GM19239 (cell line): ENCODE measurements around the gene FAM20A.

Experiments used
- DNase-seq: peaks from one replicate; pipeline ENCODE4 v3.0.0; 2011; ENCODE audit warnings: low spot score; ENCODE audit not compliant: insufficient read length
- FAIRE-seq: peaks from 2 replicates; lab custom pipeline; 2011; peaks lifted over from hg19 to GRCh38; lab: Jason Lieb, UNC

Gene FAM20A

DNA sequence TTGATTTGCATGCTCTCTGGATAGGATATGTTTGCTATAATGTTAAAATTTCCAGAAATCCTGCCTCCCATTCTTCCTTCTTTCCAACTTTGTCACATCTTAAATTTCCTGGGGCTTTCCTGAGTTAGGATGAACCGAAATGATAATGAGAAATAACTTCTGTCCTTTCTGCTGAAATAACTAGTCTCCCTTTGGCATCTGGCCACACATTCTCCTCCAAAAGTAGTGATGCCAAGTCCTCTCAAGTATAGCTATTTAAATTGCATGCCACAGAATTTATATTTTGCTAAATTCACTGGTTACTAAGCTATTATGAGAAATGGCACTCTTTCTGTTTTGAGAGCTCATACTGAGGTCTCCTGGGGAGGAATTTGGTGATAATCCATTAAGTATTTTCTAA is 30.6 kb downstream of the FAM20A start:
- FAIRE-seq, result no peak
- no peak for DNase-seq

DNA sequence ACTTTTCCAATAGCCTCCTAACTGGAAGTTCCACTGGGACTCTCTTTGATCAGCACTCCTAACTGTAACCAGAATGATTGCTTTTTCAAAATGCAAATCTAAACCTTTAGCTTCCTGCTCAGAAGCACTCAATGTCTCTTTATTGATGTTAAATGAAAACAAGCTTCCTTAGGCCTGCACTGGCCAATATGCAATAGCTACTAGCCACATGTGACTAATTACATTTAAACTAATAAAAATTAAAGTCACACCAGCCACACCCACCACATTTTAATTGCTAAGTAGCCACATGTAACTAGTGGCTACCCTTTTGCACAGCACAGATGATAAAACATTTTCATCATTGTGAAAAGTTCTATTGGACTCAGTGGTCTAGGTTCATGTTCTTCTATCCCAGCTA is 31.8 kb downstream of the FAM20A start:
- DNase-seq (no peak), FAIRE-seq (no peak)

DNA sequence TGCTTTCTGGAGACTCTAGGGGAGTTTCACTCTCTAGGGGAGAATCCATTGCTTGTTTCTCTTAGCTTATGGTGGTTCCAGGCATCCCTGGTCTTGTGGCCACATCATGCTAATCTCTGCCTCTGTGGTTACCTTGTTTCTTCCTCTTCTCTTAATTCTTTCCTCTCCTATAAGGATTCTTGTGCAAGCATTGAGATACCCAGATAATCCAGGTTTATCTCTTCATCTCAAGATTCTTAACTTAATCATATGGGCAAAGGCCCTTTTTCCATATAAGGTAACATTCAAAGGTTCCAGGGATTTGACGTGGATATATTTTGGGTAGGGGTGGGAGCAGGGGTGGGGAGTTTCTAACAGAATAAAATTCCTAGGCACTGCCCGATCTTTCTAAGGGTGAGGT is 32.6 kb downstream of the FAM20A start:
- no peak for FAIRE-seq

DNA sequence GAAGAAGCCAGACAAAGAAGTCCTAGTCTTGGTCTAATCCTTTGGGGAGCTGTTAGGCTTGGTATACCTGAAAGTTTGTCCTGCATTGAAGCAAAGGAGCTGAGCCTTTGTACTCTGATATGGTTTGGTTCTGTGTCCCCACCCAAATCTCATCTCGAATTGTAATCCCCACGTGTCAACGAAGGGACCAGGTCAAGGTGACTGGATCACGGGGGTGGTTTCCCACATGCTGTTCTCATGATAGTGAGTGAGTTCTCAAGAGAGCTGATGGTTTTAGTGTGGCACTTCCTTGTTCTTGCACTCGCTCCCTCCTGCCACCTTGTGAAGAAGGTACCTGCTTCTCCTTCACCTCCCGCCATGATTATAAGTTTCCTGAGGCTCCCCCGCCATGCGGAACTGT is 33.6 kb downstream of the FAM20A start:
- FAIRE-seq (no peak), DNase-seq (no peak)

More for the DNA sequence above, 32.6 kb downstream of the FAM20A start:
- no peak for DNase-seq

DNA sequence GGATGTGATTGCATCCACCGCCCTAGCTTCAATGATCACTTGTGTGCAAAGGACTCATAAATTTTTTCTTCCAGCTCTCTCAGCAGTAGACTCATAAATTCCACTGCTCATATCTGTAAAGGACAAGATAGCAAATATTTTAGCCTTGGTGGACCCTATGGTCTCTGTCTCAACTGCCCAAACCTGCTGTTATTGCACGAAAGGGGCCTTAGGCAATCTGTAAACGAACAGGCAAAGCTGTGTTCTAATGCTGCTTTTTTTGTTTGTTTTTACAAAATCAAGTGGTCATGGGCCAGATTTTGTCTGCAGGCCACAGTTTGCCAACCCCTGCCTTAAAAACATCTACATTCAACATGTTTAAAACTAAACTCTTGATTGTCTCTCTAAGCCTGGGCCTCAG is 34.1 kb downstream of the FAM20A start:
- FAIRE-seq, result no peak
- no peak for DNase-seq

DNA sequence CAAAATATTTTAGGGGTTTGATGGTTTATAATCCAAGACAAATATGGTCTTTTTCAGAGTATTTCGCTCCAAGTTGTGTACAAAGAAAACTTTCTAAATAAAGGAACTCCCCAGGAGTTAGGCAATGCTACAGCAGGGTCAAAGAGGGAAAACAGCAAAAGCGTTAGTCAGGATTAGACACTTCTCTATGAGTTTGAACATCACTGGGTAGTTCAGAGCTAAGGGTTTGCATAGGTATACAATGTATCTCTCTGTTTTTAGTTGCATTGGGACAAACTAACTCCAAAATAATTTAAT is 34.8 kb downstream of the FAM20A start:
- FAIRE-seq (no peak), DNase-seq (no peak)

DNA sequence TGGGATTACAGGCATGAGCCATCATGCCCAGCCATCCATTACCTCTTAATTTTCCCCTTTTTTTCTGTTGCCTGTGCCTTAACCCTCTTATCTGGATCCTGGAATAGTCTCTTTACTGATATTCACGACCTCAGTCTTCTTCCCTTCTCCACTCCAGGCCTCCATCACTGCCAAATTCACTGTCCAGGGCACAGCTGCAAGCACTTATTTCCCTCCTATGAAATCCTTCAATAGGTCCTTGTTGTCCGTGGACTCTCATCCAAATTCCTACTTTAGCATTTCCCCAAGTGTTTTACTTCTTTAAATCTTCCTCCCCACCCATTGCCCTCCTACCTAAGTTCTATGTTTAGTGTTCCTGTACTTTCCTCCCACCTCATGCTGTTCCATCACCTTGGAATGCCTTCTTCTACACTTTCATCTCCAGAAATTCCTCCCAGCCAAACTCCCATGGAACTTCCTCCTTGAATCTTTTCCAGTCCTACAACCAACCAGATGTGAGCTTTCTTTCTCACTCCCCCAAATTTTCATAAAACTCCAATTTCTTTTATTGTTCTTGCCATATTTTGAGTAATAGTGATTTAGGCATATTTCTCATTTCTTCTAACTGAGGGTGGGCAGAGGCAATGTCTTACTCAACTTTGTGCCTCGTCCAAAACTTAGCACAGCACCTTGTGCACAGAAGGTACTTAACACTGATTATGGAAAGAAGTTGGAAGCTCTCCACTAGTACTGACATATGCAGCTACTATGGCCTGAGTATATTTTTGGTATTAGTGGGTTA is 35.3 kb downstream of the FAM20A start:
- no peak for DNase-seq
- no peak for FAIRE-seq

DNA sequence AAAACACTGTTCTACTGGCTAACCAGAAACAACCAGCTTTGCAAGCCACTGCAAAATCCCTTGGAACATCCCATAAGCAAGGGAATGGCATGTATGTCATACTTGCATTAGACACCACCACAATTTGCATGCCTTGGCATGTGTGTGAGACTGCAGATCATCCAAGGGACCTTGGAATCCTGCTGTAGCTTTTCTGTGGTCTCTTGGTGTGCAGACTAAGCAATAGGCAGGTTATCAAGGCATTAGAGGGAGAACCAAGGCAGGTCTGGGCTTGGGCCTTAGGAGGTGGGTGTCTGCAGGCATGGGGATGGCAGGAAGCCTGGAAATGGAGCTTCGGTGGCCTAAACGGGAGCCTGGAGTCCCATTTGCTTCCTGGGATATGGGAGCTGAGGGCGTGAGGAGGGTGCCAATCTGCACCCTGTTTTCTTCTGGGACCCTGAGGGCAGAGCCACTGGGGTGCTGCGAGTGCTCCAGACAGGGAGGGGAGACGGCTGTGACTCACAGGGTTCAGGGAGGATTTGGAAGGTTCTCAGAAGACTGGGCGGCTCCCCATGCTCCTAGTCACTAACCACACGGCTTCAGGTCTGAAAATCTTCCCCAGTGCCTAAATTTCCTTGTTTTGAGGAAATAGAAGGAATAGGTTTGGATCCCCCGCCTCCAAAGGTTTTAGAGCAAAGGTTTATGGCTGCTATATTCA is 36.6 kb downstream of the FAM20A start:
- no peak for FAIRE-seq
- DNase-seq, result no peak

DNA sequence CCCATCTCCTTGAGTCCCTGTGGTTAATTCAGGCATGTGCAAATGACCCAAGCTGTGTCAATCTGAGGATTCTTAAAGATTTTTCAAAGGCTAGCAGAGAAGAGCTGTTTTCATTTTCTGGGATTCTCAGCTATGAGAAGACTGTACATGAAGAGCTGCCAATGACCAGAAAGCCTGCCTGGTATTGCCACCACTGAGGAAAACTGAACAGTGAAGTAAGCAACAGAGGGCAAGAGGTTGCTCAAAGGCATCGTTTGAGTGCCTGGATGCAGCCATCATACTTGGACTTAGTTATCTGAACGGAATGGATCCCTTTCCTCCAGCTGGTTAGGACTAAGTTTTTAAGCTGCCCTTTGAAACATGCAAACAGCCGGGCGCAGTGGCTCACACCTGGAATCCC is 38.4 kb downstream of the FAM20A start:
- no peak for FAIRE-seq
- no peak for DNase-seq

DNA sequence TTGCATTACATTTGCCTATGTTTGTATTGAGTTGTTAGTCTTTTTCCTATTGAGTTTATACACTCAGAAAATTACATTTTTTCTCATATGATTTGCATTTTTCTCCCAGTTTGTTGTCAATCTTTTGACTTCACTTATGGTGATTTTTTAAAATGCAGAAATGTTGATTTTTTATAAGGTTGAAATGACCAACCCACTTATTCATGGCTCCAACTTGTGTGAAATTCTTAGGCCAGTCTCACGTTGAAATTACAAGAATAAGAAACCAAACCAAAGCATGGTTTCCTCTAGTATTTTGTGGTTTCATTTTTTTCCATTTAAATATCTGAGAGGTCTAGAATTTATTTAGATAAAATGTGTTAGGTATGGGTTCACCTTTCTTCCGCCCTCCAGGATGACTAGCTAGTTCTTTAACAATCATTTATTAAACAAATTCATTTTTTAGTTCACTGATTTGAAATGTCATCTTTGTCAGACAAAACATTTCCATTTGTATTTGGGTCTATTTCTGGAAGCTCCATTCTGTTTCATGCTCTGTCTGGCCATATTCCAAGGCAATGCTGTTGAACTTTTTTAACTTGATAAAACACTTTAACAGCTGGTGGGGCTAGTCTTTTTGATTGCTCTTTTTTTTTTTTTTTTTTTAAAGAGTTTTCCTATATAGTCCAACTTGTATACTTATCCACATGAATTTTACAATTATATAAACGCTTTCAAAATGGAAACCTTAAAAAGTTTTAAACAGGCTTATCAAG is 40.0 kb downstream of the FAM20A start:
- DNase-seq, result no peak
- FAIRE-seq, result no peak

DNA sequence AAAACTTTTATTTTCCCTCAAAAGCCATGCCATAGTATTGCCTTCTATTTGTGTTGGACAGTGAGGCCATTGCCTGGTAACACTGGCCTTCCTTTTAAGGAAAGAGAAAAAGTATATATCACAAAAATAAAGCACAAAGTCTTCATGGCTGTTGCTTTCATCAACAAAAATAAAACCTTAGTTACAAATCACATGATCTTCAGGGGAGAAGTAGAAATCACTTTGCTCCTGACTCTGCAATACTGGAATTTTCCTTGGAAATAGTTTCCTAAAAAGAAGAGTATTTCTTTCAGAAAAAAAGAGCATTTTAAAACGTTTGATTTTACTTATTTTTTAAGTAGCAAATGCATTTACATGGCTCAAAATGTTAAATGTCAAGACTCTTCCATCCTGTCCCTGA is 41.9 kb downstream of the FAM20A start:
- no peak for FAIRE-seq
- DNase-seq, result no peak

DNA sequence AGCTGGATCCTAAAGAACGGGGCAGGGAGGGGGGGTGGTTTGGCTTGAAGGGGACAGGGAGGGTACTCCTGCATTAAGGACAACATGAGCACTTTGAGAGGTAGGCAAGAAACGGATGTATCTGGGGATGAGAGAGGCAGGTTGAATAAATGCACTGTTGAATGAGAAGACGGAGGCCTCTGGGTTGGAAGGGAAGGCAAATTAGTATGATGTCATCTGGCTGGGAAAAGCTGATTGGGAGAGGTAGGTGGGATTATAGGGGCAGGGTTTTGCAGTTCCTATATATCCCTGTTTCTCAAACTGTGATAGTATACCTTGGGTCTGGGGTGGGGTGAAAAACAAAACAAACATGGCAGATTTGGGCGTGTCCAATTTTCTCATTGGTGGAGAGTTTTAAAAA is 44.6 kb downstream of the FAM20A start:
- no peak for DNase-seq
- FAIRE-seq, result no peak

DNA sequence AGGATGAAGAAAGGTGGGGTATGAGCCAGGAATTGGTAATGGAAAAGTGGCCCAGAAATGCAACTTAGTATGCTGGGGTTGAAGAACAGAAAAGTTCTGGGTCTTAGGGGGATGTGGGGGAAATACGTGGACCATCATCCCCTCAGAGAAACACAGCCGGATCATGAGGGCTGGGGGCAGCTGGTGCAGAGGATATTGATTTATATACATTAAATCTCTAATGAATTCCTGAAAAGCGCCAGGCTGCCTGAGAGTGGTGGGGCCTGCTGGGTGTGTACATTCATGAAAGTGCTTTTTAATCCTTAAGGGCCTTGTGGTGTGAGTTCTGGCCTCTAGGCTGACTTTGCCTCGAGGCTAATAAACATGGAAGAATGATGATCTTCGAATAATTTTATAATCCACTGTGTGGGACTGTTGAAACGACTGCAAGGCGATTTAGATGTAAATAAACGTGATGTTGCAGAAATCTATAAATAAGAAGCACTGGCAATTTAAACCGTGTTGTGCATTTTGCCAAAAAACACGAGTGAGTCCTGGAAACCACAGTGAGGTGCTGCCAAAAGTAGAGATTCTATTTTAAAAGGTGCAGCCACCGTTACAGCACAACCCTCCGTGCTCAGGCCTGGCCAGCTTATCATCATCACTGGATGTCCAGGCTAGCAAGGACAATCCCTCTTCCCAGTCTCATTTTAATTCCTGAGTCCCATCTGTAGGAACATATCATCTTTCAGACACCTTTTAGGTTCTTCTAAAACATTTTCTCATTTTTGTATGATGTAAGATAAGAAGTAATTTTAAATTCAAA is 56.9 kb downstream of the FAM20A start:
- no peak for DNase-seq
- no peak for FAIRE-seq

DNA sequence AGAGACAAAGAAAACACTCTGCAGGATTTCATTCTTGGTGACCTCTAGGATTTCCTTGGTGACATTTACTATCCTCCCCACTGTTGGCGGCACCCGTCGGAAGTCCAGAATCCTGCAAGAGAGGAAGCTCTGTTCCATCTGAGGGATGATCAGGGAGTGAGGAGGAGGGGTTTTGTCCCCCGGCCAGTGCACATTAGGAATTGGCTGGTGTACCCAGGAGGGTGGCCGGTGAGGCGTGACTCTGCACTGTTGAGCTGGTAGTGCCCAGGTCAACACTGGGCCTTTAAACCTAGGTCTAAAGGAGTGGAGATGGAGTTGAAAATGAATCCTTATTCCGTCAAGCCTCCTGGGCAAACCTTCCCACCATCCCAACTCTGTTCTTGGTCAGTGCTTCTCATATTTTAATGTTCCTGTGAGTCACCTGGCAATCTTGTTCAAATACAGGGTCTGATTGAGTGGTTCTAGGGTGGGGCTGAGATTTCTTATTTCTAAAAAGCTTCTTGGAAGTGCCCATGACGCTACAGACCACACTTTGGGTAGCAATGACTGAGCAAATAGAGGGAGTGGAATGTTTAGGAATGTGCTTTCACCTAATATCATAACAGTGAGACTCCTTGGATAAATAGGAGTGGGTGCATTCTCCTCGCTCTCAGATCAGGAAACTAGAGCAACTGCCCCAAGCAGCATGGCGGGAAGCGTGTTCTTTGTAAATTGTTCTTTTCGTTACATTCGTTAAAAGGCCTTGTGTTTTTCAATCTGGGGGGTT is 58.3 kb downstream of the FAM20A start:
- DNase-seq, result no peak
- no peak for FAIRE-seq

DNA sequence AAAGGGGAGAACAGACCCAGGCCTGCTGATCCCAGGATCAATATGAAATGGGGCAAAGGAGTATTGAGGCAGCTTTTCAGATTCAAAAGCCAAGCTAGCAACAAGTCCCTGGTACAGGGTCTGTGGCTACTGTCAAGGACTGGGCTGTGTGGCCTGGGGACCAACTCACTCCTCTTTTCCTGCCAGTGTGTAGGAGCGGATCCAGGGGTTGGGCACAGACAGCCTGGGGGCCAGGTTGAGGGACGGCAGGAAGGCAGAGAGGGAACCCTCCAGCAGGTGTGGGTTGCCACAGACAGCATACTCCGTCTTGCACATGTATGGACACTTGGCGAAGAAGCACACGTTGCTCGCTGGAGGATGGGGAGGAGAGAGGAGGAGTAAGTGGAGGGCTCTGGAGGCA is 59.4 kb downstream of the FAM20A start:
- no peak for FAIRE-seq
- no peak for DNase-seq

DNA sequence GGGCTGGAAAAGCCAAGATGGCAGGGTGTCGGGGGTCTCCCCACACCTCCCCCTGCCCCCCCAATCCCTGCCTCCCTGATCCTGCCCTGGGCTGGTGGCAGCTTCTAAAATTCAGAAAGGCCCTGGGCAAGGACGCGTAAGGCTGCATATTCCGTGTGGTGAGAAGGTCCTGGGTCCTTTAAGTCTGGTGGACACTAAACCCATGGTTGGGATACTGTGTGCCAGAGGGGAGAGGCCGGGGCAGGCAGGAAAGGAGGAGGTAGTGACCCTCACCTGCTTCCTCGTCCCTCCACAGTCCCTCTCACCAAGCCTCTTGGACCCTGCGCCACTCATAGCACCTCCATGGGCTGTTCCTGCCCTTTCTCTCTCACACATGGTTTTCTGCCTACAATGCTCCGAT is 60.2 kb downstream of the FAM20A start:
- DNase-seq, result no peak

DNA sequence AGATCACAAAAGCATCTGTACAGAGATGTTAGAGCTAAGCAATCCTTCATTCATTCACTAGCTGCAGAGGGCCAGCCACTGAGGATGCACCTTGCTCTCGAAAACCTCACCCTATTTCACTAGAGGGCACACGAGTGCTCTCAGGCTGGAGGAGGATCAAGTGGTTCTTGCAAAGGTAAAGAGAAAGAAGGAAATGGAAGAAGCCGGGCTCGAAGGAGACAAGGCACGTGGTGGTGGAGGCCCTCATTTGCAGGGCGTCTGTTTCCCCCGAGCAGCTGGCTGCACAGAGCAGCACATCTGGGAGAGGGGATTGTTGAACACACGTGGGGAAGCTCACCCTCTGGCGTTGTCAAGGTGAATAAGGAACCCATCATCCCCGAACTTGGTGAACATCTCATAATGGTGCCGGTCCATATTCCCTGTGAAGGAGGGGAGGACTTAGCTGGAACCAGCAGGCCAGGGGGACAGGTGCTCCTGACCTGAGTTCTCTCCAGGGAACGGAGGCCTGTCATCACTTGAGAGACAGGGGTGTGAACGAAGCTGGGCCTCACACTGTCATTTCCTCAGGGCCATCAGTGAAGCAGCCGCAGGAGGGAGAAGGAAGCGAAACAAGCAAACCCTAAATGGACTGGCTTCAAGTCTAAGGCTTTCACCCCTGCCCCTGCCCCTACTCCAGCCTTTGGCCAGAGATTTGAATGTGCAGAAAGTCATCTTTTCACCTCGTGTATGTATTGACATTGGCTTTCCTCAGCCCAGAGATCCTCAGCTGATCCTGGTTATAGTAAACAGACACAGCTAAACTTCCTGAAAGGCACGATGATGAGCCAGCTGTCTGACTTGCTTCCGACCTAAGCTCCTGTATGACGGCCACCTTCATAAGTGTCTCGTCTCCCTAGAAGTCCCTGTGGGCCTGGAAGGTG is 61.4 kb downstream of the FAM20A start:
- FAIRE-seq (no peak), DNase-seq (no peak)

More for the DNA sequence above, 60.2 kb downstream of the FAM20A start:
- no peak for FAIRE-seq

DNA sequence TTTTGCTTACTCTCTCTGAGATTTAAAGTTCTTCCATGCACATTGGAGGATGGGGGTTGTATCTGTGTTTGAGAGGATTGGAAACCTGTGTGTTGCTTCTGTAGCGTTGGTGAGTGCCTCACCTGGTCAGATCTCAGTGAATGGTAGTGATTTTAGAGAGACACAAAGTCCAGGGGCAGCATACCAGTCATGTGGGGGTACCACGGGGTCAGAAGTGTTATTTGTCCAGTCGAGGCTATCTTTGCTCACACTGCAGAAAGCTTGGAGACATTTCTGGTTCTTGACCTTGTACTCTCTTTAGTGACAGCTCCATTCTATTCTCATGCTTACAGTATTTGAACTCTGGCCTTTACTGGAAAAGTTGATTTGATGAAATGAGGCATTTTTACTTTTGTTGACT is 65.2 kb downstream of the FAM20A start:
- no peak for FAIRE-seq
- no peak for DNase-seq

DNA sequence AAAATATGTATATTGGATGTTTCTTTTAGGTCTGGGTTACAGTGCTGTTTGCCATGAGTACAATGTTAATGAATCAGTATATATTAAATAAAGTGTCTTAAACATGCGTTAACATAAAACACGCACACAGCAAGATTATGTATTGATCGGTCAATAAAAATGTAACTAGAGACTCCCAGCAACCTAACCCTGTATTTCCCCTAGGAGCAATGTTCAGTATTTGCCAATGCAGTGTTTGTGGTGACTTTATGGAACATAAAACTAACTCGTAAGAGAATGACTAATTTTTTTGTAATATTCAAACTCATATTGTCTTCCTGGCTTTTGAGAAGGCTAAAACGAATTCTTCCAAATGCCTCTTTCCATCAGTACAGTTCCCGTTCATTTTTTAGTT is 66.5 kb downstream of the FAM20A start:
- DNase-seq (no peak), FAIRE-seq (no peak)
